NK-92 treated with Interleukin-12 subunit alpha and Interleukin-12 subunit beta, amount 100 ng/mL, for 24 hours (cell line): Measurements from ENCODE around the gene MT2A.

Source experiments
- DNase-seq: peaks from one replicate; lab custom pipeline; 2025; lab: John Stamatoyannopoulos, UW

MT2A gene

DNA sequence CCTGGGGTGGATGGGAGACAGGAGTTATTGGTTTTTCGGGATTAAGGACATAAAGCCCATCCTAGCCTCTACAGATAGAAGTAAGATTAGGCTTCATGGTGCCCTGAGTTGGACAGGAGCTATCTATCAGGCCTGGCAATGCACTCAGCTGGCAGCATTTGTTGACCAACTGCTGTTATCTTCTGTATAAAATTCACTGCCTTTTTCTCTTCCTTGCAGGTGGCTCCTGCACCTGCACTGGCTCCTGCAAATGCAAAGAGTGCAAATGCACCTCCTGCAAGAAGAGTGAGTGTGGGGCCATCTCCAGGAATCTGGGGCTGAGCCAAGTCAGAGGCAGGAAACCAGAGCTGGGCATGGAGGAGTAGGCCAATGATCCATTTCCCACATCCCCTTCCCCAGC lies 30.7 kb downstream of the MT2A start:
- DNase-seq: no peak

DNA sequence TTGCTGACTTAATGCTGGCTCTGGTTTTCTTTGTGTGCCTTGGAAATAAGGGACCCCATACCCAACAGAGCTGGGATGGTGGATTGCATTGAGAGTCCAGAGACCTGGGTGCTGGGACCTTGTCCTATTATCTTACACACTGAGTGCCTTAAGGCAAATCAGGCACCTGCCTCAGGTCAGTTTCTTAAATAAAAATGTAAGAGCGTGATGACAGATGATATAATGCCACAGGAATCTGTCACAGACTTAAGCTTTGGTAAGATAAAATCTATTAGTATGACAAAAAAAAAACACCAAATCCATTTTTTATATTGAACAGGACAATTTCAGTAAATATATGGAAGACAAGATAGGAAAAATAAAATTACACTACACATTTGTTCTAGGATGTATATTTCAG lies 31.7 kb downstream of the MT2A start:
- no peak for DNase-seq

DNA sequence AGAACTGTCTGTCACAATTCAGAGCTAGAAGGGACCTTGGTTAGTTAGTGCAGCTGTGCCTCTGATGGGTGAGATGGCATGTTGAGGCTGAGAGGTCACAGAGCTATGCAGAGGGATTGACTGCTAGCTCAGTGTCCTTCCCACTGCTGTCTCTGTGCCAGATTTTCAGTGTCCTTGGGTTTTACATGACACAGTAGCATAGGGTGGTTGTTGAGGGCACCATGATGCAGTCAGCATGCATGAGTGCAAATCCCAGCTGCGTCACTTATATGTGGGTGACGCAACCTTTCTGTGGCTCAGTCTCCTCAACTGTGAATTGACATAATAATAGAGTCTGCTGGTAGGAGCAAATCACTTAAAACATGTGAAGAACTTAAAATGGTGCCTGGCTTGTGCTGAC lies 32.8 kb downstream of the MT2A start:
- no peak for DNase-seq

DNA sequence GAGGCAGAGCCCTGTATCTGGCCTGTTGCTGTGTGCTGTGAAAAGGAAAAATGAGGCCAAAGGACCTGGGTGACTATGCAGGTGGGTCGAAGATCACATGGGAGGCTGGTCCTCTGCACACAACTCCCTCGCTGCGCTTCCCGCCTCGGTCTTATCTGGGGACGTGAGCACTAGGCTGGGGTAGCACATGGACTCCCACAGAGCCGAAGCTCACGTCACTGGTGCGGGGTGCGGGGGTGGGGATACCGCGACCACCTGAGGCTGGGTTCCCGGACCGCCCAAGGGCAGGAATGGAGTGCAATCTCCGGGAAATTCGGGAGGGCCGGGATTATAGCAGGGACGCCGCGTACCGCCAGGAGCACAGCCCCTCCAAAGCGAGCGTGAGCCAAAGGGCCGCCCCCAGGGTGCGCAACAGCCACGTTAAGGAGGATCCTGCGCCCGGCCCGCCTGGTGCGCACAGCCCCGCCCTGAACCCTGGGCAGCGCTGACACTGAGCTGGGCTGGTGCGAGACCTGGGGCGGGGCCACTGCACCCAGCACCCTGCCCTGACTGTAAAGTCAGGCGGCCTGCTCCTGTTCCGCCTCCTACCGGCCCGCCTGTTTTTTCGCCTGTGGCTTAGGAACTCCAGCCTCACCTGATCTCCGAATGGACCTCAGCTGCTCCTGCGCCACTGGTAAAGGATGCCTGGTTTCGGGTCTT lies 34.8 kb downstream of the MT2A start:
- no peak for DNase-seq

DNA sequence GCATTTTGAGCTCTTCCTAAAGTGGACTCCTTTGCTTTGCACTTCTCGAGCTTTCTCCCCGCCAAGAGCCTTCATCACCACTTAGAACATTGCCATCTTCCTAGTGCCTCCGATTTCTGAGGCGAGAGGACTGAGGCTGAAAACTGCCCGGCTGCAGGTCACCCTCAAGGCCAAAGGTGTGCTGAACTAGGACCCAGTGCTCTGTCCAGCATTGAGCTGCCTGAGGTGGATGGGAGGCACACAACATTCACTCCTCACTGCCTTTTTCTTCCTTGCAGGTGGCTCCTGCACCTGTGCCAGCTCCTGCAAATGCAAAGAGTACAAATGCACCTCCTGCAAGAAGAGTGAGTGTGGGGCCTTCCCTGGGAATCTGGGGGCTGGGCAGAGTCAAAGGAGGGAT lies 35.4 kb downstream of the MT2A start:
- DNase-seq: no peak

DNA sequence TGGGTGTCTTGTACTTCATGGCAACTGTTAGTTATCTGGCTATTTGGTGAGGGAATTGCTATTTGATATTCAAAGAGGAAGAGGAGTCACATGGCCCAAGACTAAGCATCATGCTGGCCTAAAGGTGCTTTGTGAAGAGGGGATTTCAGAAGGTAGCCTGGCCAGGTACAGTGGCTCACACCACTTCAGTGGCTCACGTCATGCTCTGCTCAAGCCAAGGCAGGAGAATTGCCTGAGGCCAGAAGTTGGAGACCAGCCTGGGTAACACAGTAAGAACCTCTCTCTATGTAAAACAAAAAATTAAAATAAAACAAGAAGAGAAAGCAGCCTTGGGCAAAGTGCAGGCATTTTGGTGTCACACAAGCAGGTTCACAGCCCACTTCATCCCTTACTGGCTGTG lies 36.9 kb downstream of the MT2A start:
- DNase-seq: no peak

DNA sequence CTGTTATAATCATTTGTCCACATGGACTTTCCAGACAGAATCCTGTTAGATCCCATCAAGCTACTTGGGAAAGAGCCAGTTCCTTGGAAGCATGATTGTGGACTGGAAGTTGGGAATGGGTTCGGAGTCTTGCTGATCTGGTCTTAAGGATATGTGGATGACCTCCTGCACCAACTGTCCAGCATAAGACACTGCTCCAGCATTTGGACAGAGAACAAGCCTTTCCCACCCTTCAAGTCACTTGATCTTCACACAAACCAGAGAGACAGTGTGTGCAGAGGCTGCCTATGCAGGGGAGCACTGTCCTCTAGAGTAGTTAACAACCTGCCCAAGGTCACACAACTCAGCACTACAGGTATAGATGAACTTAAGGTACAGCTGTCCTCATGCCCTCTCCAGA lies 37.5 kb downstream of the MT2A start:
- DNase-seq: no peak

DNA sequence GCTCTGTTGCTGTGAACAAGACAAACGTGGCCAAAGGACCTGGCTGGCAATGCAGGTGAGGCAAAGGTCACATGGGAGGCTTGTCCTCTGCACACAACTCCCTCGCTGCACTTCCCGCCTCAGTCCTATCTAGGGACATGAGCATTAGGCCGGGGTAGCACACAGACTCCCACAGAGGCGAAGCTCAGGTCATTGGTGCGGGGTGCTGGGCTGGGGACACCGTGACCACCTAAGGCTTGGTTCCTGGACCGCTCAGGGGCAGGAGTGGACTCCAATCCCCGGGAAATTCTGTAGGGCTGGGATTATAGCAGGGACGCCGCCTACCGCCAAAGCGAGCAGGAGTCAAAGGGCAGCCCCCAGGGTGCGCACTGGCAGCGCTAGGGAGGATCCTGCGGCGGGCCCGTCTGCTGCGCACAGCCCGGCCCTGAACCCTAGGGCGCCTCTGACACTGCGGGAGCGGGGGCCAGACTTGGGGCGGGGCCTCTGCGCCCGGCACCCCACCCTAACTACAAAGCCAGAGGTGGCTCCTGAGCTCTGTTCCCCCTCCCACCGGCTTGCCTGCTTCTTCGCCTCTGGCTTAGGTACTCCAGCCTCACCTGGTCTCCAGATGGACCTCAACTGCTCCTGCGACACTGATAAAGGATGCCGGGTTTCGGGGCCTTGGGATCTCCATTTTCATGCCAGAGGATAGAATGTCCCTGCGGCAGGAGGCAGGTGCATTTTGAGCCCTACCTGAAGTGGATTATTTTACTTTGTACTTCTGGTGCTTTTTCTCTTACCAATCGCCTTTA lies 39.5 kb downstream of the MT2A start:
- no peak for DNase-seq

DNA sequence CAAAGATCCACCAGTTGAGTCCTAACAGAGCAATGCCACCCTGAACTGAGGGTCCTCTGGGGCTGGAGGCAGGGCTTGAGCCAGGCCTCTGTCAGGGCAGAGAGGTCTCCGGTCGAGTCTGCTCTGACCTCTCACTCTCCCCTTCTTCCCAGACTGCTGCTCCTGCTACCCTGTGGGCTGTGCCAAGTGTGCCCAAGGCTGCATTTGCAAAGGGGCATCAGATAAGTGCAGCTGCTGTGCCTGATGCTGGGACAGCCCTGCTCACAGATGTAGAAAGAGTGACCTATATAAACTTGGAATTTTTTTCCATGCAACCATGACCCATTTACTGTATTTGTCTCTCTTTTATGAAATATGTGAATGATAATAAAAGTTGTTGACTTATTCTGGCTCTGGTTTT lies 40.9 kb downstream of the MT2A start:
- no peak for DNase-seq

DNA sequence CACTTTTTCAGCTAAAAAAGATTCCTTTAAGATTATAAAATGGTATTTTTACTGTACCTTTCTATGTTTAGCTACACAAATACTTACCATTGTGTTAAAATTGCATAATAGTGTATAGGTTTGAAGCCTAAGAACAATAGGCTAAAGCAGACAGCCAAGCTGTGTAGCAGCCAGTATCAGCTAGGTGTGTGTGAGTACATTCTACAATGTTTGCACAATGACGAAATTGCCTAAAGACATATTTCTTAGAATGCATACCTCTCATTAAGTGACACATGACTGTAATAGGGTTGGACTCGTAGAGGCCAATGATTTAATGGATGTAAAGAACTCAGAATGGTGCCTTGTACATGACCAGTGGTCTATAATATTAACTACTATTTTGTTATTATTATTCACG lies 41.4 kb downstream of the MT2A start:
- no peak for DNase-seq

DNA sequence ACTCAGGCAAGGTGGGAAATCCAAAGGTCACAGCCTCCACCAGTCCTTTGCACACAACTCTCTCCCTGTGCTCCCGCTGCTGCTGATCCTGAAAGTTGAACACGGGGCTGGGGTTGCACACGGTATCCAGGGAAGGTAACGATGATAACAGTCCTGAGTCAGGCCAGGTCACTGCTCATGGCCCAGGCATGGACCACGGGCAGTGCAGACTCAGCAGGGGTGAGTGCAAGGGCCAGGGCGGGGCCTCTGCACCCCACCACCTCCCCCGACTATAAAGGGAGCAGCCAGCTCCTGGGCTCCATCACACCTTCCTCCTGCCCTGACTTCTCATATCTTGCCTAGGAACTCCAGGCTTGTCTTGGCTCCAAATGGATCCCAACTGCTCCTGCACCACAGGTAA lies 43.2 kb downstream of the MT2A start, which contains the start of gene MT1B:
Gene MT1B (plus strand): TSS at position 301 of the 400 bp plus-strand sequence. CDS start 68 bp downstream, at position 369.
- no peak for DNase-seq

DNA sequence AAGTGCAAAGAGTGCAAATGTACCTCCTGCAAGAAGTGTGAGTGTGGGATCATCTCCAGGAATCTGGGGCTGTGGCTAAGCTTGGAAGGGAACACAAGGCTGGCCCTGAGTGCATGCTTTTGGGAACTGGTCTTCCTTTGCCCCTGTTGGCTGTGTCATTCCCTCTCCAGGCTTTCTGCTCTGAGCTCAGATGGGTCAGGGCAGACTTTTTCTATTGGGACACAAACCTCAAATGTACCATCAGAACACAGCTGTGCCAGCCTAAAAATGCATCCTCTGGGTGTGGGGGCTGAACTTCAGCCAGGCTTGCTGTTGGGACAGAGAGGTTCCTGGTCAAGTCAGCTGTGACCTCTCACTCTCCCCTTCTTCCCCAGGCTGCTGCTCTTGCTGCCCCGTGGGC lies 44.2 kb downstream of the MT2A start:
- no peak for DNase-seq

DNA sequence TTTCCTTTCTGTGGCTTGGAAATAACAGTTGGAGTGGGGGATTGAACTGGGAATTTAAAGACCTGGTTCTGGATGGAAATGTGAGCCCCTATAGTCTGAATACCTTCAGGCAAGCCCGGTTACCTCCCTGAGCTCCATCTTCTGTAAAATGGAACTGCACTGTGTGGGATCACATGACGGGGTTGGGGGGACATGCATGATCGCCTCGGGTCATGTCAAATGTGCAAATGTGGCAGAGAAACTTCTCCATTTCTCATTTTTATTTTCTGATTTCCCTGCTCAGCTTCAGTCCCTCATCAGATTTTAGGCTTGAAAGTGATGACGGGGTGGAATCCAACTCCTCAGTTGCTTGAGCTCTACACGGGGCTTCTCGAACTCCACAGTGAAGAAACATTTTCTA lies 44.8 kb downstream of the MT2A start:
- no peak for DNase-seq

DNA sequence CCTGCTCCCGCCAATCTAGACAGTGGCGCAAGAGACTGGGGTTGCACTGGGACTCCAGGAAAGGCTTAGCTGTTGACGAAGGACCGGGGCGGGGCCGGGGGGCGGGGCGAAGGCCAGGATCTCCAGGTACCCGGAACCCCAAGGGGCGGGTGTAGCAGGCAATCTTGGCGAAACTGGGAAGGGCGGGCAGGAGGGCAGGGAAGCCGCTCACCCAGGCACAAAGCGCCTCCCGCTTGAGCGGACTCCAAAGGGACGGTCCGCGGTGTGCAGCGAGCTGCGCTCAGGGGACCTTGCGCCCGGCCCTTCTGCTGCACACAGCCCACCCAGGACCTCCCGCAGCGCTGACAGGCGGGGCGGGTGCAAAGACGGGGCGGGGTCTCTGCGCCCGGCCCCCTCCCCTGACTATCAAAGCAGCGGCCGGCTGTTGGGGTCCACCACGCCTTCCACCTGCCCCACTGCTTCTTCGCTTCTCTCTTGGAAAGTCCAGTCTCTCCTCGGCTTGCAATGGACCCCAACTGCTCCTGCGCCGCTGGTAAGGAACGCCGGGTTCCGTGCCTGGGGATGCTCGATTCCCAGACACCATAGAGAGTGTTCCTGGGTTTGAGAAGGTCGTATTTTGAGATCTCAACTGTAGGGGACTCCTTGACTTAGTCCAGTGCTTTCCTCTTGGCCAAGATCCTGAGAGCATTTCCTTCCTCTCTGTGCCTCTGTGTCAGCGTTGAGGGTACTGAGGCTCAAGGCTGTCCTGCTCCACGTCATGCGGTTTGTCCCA lies 49.4 kb downstream of the MT2A start, which contains the start of gene MT1F:
Gene MT1F (plus strand): TSS at position 405 of the 772 bp plus-strand sequence. CDS start 100 bp downstream, at position 505.
- DNase-seq: no peak

DNA sequence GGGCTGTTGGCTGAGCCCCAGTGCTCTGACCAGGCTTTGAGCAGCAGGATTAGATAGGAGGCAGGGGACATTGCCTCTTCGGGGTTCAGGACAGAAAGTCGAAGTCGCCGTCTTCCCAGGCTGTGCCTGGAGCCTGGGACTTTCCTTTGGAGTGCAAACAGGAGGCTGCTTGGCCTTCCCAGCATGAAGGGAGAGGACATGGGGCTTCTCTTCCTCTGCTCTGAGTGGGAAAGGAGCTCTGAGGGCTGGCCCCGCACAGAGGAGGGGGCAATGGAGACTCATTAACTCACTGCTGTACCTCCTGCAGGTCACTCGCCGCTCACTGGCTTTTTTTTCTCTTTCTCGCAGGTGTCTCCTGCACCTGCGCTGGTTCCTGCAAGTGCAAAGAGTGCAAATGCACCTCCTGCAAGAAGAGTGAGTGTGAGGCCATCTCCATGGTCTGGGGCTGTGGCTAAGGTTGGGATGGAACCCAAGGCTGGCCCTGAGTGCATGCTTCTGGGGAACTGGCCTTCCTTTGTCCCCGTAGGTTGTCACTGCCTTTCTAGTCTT lies 50.0 kb downstream of the MT2A start:
- no peak for DNase-seq
